Cardiac fibroblast (primary cell): ENCODE measurements around the gene AP3S2.
"Not testable (repeated sequence)": the region's sequence is repeated elsewhere in the genome, so short reads cannot be mapped to it uniquely, and the experiment has no call there.

Experiments used
- DNase-seq, 2 donors: peaks; one replicate each; pipeline versions ENCODE4 v3.0.0 to v3.0.0-alpha.2; 2010; ENCODE audit warnings: low read depth in 2 of 2
- H3K4me3 ChIP-seq, 2 donors: replicated peaks in 1 of 2; 1 replicate in 1 of 2; 2 replicates in 1 of 2; pipeline ENCODE4 v1.5.1; 2011; ENCODE audit warnings: low read depth in 2 of 2, low read length in 2 of 2, mild to moderate bottlenecking in 2 of 2, moderate library complexity in 1 of 2
- TF ChIP-seq, protein P1 (sequence below): IDR thresholded peaks from one replicate; pipeline ENCODE4 v1.5.1; 2011; ENCODE audit warnings: low read depth, mild to moderate bottlenecking, low read length, inconsistent platforms

AP3S2 gene

DNA sequence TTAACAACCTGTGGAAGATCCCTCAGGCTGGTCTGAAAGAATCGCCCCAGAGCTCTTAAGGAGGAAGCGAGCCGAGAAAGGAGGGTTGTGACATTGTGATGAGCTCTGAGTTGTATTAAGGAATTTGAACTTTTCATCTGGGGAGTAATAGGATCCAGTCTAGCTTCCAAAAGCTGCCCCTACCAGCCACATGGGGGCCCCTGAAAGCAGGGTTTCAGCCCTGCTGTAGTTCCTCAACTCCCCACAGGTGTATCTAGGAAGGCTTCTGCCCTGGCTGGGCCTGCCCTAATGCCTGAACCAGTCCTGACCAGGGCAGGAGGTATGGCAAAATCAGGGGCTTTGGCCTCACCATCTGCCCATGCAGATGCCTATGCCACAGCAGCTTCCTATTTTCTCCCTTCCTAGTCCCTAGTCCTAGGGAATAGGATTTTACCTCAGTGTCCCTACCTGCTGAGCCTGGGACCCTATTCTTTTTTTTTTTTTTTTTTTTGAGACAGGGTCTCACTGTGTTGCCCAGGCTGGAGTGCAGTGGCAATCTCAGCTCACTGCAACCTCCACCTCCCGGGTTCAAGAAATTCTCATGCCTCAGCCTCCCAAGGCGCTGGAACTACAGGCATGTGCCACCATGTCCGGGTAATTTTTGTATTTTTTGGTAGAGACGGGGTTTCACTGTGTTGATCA is 5.0 kb upstream of the AP3S2 start:
- no peak overlapping the region for H3K4me3 ChIP-seq
- TF ChIP-seq, protein P1, sequence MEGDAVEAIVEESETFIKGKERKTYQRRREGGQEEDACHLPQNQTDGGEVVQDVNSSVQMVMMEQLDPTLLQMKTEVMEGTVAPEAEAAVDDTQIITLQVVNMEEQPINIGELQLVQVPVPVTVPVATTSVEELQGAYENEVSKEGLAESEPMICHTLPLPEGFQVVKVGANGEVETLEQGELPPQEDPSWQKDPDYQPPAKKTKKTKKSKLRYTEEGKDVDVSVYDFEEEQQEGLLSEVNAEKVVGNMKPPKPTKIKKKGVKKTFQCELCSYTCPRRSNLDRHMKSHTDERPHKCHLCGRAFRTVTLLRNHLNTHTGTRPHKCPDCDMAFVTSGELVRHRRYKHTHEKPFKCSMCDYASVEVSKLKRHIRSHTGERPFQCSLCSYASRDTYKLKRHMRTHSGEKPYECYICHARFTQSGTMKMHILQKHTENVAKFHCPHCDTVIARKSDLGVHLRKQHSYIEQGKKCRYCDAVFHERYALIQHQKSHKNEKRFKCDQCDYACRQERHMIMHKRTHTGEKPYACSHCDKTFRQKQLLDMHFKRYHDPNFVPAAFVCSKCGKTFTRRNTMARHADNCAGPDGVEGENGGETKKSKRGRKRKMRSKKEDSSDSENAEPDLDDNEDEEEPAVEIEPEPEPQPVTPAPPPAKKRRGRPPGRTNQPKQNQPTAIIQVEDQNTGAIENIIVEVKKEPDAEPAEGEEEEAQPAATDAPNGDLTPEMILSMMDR = peak; percentile 62
- peak; percentile 57 to 59 for DNase-seq

DNA sequence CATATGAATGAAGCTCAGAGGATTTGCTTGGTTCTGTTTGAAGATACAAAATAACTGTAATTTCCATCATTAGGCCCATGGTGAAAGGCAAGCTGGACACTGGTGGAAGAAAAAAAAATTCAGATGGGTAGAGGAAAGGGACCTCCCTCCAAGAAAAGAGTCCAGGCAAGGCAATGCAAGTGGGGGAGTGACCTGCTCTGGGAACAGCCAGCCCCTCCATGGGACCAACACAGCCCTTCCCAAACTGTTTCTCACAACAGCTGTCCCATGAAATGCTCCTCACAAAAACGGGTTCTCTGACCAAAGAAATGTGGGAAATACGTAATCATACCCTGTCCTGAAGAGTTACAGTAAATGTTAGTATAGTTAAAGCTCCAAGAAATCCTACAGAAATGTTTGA is 4.4 kb upstream of the AP3S2 start:
- no peak overlapping the region for H3K4me3 ChIP-seq
- TF ChIP-seq, protein P1 = no peak
- no peak for DNase-seq

DNA sequence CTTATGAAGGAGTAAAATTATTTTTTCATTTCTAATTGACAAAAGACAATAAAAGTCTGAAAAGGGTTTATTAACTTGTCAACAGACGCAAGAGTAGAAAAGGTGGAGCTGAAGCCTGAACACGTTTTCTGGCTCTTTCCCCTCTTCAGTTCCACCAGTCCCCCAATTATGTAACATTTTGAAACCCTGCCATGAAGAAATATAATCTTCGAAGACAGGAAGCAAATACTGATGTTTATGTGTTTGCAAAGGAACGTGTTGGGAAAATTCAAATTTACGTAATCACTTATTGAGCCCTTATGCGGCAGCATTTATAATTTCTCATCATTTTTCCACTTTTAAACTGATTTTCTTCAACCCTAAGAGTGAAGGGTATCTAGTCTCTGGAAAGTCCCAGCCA is 767 bp downstream of the AP3S2 start:
- peak overlapping the region; percentile 80 to 96 for H3K4me3 ChIP-seq
- peak; percentile 55 to 56 for DNase-seq
- TF ChIP-seq, protein P1 = no peak

DNA sequence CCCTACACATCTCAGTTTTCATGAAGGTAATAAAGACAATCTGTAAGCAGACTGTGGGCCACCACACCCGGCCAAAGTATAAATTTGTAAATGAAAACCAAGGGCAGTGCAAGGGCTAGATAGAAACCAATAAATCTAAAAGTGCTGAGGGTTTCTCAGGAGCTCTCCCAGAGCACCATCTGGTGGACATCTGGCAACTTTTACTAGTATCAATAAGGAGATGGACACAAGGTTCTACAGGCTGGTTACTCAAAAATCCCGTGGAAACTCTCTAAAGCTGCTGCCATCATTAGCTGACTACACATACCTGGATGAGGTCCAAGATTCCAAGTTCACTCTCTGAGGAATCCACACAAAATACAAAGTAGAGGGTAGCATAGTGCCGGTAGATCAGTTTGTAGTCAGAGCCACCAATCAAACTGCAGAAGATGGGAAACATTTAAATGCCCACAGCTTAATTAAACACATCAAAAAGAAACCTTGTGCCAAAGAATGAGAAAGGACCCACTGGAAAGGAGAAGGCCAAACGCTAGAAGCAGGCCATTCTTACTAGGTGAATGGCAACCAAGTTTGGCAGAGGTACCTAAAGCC is 5.5 kb downstream of the AP3S2 start:
- H3K4me3 ChIP-seq = no peak overlapping the region
- DNase-seq = peak; percentile 80
- TF ChIP-seq, protein P1 = peak; percentile 56

DNA sequence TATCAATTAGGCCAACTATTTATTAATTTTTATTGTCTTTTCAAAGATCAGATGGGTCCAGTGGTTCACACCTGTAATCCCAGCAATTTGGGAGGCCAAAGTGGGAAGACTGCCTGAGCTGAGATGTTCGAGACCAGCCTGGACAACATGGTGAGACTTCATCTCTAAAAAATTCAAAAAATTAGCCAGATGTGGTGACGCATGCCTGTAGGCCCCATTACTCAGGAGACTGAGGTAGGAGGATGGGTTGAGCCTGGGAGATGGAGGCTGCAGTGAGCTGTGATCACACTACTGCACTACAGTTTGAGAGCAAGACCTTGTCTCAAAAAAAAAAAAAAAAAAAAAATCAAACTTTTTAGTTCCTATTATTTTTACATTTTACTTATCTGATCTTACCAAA is 8.2 kb downstream of the AP3S2 start:
- TF ChIP-seq, protein P1 = no peak
- peak in 1 of 2 donors; percentile 9 for DNase-seq
- no peak overlapping the region for H3K4me3 ChIP-seq

DNA sequence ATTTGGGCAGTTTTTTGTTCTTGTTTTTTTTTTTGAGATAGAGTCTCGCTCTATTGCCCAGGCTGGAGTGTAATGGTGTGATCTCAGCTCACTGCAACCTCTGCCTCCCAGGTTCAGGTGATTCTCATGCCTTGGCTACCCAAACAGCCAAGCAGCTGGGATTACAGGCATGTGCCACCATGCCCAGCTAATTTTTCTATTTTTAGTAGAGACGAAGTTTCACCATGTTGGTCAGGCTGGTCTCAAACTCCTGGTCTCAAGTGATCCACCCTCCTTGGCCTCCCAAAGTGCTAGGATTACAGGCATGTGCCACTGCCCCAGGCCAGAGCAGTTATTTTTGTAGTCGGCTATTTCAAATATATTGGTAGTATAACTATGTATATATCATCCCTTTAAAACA is 8.6 kb downstream of the AP3S2 start:
- H3K4me3 ChIP-seq, DNase-seq: not testable (repeated sequence)

DNA sequence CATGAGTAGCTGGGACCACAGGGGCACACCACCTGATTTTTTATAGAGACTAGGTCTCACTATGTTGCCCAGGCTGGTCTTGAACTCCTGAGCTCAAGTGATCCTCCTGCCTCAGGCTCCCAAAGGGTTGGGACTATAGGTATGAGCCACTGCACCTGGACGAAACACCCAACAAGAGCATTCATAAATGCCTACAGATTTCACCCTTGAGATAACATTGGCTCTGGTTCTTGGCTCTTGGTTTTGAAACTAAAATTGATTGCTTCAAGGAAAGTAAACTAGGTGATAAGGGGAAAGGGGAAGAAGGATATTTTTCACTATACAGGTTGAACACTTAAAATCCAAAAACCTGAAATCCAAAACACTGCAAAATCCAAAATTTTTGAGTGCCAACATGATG is 10.3 kb downstream of the AP3S2 start:
- DNase-seq = no peak
- H3K4me3 ChIP-seq = no peak overlapping the region
- TF ChIP-seq, protein P1 = no peak
